Iris pigment epithelial cell (primary cell): ENCODE results near the gene GOLT1B.
A peak's percentile ranks its signal among the peaks of the same experiment; 100 is the strongest.

Experiments
- DNase-seq: peaks from one replicate; pipeline ENCODE4 v3.0.0-alpha.2; 2011; ENCODE audit warnings: low read depth

The GOLT1B gene

GRCh38 chr12:21523148-21523547 lies 21.6 kb downstream of the GOLT1B start:
- no peak for DNase-seq

DNA sequence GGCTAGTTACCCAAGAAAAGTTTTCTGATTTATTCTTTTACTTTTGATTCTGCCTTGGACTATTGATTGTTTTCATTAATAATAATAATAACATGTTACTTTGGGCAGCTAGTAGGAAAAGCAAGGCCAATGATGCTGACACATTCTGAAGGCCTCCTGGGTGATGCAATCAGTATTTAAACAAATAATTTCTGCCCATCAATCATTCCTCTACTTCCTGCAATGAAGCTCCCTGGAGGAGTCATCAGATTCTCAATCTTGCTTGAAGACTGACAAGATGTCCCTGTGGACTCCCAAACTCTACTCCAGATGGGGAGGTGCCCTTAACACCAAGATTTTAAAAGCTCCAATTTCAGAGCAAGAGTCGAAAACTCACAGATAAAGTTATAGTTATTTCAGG lies 24.5 kb downstream of the GOLT1B start, which contains the start of gene SPX:
TSS of gene SPX (plus strand) at position 244 of the 400 bp plus-strand sequence. CDS start 177 bp downstream, outside the sequence.
- peak; percentile 81 for DNase-seq

DNA sequence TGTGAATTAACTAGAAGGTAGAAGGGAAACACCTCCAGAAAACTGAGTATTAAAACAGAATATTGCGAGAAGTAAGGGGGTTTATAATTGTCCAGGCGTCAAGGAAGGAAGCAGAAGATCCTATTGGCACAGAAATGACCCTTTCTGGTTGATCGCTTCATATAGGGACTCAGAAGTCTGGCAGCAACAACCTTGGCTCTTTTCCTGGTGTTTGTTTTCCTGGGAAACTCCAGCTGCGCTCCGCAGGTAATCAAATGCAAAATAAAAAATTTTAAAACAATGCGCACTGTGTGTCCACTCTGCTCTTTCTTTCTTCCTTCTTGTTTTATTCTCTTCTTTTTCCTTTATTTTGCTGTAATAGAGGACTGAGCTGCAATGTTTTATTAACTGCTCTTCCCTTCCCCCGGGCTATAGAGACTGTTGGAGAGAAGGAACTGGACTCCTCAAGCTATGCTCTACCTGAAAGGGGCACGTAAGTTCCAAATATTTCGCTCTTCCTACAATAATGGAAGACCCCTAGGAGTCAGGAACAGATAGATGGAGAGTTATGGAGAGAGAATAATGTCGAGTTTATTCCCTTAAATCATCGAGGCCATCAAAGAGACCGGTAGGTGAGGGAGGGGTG lies 25.2 kb downstream of the GOLT1B start:
- DNase-seq, result no peak

- DNase-seq, result peak; percentile 49
Observed at GRCh38 chr12:21527451-21528180, 26.0 kb downstream of the GOLT1B start.

DNA sequence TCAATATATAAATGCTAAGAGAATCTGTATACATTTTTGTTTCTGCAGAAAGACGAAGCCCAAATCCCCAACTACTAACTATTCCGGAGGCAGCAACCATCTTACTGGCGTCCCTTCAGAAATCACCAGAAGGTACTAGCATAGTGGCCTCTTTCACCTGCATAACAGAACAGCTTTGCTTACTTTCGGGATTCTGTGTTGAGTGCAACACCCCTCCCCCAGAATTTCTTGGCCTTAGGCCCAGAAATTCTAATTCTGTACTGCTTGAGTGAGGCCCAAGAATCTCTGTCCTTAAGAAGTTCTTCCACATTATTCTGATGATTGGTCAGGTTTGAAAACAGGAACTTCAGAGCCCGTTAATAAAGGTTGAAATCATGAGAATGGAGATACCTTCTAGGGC lies 27.4 kb downstream of the GOLT1B start:
- peak; percentile 70 for DNase-seq

GRCh38 chr12:21529456-21529855 lies 27.9 kb downstream of the GOLT1B start:
- DNase-seq, result no peak

- DNase-seq, result no peak
Observed at GRCh38 chr12:21538061-21538653, 36.6 kb downstream of the GOLT1B start.

DNA sequence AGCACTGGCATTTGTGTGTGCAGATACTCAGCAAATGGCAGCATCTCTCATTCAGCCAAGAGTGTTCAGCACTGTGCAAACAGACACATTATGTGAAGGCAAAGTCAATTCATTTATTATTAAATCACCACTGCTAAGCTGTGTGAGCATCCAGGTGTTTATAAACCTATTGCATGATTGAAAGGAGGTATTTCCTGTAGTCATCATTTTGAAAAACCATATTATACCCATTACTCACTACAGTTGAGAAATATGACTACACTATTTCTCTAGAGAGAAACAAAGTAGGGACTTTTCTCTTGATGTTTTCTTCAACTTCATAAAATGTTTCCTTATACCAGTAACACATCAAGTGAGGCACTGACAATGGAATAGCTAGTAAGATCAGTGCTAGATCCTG lies 38.2 kb downstream of the GOLT1B start:
- DNase-seq, result no peak

GRCh38 chr12:21541773-21542172 lies 40.2 kb downstream of the GOLT1B start:
- no peak for DNase-seq

- no peak for DNase-seq
Observed at GRCh38 chr12:21542403-21542802, 40.8 kb downstream of the GOLT1B start.

- DNase-seq, result no peak
Observed at GRCh38 chr12:21543151-21543550, 41.6 kb downstream of the GOLT1B start.

DNA sequence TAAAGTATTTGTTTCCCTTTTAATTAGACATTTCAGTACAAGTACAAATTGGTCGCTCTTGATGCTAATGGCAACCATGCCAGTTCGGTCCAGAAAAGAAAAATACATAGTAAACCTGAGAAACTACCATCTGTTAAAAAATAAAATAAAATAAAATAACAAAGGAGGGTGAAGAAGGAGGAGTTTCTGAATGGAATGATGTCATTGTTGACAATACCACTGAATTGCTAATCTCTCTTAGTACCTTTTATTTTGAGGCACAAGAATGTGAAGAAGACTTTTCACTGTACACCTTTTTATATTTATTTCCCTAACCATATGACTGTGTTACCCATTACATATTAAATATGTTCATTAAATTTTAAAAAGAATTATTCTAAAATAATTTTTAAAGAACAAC lies 44.0 kb downstream of the GOLT1B start:
- DNase-seq, result no peak

- DNase-seq, result no peak
Observed at GRCh38 chr12:21546716-21547115, 45.1 kb downstream of the GOLT1B start.

- DNase-seq, result no peak
Observed at GRCh38 chr12:21547437-21547836, 45.8 kb downstream of the GOLT1B start.

GRCh38 chr12:21551841-21552465 lies 50.4 kb downstream of the GOLT1B start:
- peak; percentile 62 for DNase-seq

DNA sequence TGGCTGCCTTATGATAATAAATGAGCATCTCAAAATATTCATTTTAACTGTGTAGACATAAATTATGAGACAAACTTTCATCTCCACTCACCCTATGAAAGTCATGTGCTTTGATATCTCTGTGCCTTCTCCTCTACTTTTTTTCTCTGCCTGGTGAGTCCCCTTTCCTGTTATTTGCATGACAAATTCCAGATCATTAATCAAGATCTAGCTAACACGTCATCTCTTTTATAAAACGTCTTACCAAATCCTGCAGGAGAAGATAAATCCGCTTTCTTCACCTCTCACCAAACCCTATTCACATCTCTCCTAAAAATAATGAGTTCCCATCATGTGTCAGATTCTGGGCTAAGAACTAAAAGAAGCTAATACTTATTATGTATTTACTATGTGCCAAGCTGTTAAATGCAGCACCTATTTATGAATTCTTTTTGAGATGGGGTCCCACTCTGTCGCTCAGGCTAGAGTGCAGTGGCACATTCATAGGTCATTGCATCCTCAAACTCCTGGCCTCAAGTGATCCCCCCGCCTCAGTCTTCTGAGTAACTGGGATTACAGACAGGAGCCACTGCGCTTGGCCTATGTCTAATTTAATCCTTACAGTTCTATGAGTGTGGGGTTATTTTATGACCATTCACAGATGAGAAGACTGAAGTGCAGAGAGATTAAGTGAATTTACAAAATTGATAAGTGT lies 51.2 kb downstream of the GOLT1B start:
- DNase-seq, result no peak

DNA sequence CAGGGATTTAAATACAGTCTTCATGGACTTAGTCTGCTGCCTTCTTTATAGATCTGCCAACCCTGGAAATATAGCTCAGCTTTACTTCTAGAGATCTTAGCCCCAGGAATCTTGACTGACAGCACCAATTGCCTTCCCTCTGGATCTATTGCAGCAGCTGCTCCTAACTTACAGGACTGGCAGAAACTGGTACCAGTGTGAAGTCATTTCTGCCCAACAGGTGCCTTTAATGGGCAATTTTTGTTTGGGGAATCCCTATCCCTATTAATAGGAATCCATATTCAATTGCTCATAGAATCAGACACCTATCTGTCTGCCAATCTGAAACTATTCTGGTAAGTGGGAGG lies 51.7 kb downstream of the GOLT1B start:
- DNase-seq, result no peak

DNA sequence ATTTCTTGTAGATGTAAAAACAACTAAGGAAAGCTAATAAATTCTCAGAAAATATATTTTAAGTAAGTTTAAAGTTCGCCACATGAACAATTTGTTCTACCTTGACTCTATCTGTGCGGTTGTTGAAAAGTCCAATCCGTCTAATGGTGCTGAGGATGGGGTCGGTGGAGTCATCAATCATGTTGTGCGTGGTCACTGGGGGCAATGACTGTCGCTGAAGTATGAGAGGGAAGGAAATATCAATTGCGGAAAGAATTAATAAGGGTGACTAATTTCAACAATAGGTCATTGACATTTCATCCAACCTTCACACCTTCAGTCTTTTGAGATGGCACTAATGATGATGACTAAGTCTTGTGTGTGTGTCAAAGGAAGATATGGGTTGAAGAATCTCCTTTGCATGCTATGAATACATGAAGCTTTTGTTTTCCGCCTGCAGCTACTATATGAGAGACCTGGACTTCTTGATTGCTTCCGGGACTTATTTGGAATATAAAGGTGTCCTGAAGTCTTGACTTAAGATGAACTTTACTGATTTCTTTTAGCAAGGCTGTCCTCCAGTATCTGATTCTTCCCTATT lies 56.6 kb downstream of the GOLT1B start:
- no peak for DNase-seq

- DNase-seq, result peak; percentile 94
Observed at GRCh38 chr12:21559855-21560569, 58.4 kb downstream of the GOLT1B start.

GRCh38 chr12:21561158-21561557 lies 59.6 kb downstream of the GOLT1B start:
- DNase-seq, result no peak

DNA sequence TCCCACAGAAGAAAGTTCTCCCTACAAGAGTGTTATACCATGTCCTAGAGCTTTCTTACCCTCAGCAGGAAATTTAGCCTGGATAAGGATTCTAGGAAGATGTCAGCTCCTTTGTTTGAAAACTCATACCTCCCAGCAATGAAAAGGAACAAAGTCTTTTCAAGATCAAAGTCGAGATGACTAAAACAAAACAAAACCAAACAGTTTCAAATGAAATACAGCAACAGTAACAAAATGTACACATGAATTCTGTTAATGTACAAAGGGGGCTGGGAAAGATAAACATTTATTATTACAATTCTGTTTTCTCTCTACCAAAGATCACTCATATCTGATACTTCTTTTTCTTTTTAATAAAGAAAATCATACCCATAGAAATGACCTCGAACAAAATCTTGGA lies 61.3 kb downstream of the GOLT1B start:
- DNase-seq, result no peak
